Measurements from ENCODE around the gene TMEM134.

GRCh38 chr11:67434395-67434881, 34.6 kb downstream of the TMEM134 start:
- TF ChIP-seq POLR2A (IDR thresholded peaks at IDR 0.05) (no peak), CTCF (IDR thresholded peaks at IDR 0.05) (no peak)

Data from thyroid gland (tissue), 4 donors.